ENCODE measurements around the gene KLHL24. TPM values are rescaled to one million over a fixed set of nuclear protein-coding genes. Genes with fewer than 3 reads are reported as not detected.
"Not testable (repeated sequence)": the region's sequence is repeated elsewhere in the genome, so short reads cannot be mapped to it uniquely, and the experiment has no call there.

KLHL24 gene
- total RNA-seq, 4 donors from 2014 or later, result 46.5 to 102 (median 58.8) TPM

GRCh38 chr3:183699238-183699947 is 64.0 kb downstream of the KLHL24 start:
- no peaks in the 10 kb centered on the region for H3K27me3 ChIP-seq
- peaks cover 35% of the 10 kb centered on the region for H3K4me1 ChIP-seq
- H3K9me3 ChIP-seq, result no peaks in the 10 kb centered on the region
- DNase-seq (ENCODE audit: low spot score in 2 of 2), result no peak
- no peaks in the 10 kb centered on the region for H3K36me3 ChIP-seq
- peak overlapping the region; percentile 97 for H3K4me3 ChIP-seq
- TF ChIP-seq CTCF (IDR thresholded peaks at IDR 0.05) (no peak), EP300 (IDR thresholded peaks at IDR 0.05) (no peak), POLR2AphosphoS5 (IDR thresholded peaks at IDR 0.05) (no peak), POLR2A (IDR thresholded peaks at IDR 0.05) (no peak)
- H3K27ac ChIP-seq, result no peak overlapping the region
- 43% methylated on average over 13 of the region's 13 CpGs for WGBS

- Histone ChIP-seq H3K27me3 (no peaks in the 10 kb centered on the region), H3K27ac (no peak overlapping the region), H3K4me3 (no peak overlapping the region), H3K36me3 (no peaks in the 10 kb centered on the region), H3K9me3 (no peaks in the 10 kb centered on the region), H3K4me1 (peaks cover 35% of the 10 kb centered on the region)
- no peak for DNase-seq (ENCODE audit: low spot score in 2 of 2)
- WGBS, result 94% methylated on average over 5 of the region's 5 CpGs
- TF ChIP-seq POLR2AphosphoS5 (IDR thresholded peaks at IDR 0.05) (no peak), POLR2A (IDR thresholded peaks at IDR 0.05) (no peak), CTCF (IDR thresholded peaks at IDR 0.05) (no peak), EP300 (IDR thresholded peaks at IDR 0.05) (no peak)
Measured at GRCh38 chr3:183701744-183702143, 66.3 kb downstream of the KLHL24 start.

- WGBS, result 87% methylated on average over 6 of the region's 6 CpGs
- DNase-seq (ENCODE audit: low spot score in 2 of 2); H3K27me3 ChIP-seq; H3K36me3 ChIP-seq; H3K9me3 ChIP-seq; H3K27ac ChIP-seq; H3K4me3 ChIP-seq: not testable (repeated sequence)
- H3K4me1 ChIP-seq, result peaks cover 24% of the 10 kb centered on the region
Measured at GRCh38 chr3:183703892-183704291, 68.5 kb downstream of the KLHL24 start.

GRCh38 chr3:183710231-183710630 is 74.8 kb downstream of the KLHL24 start:
- H3K4me1 ChIP-seq, result peaks cover 4% of the 10 kb centered on the region
- H3K27me3 ChIP-seq, result no peaks in the 10 kb centered on the region

GRCh38 chr3:183711516-183711915 is 76.1 kb downstream of the KLHL24 start:
- TF ChIP-seq CTCF (IDR thresholded peaks at IDR 0.05) (no peak), EP300 (IDR thresholded peaks at IDR 0.05) (no peak), POLR2A (IDR thresholded peaks at IDR 0.05) (no peak), POLR2AphosphoS5 (IDR thresholded peaks at IDR 0.05) (no peak)

More at GRCh38 chr3:183710231-183710630, 74.8 kb downstream of the KLHL24 start:
- Histone ChIP-seq H3K27ac (no peak overlapping the region), H3K4me3 (no peak overlapping the region), H3K36me3 (no peaks in the 10 kb centered on the region), H3K9me3 (no peaks in the 10 kb centered on the region)
- DNase-seq (ENCODE audit: low spot score in 2 of 2), result no peak
- no peak for TF ChIP-seq POLR2A (IDR thresholded peaks at IDR 0.05)
- no peak for TF ChIP-seq POLR2AphosphoS5 (IDR thresholded peaks at IDR 0.05)
- no peak for TF ChIP-seq EP300 (IDR thresholded peaks at IDR 0.05)
- no peak for TF ChIP-seq CTCF (IDR thresholded peaks at IDR 0.05)

GRCh38 chr3:183714622-183715021 is 79.2 kb downstream of the KLHL24 start:
- H3K9me3 ChIP-seq, result no peaks in the 10 kb centered on the region
- no peak overlapping the region for H3K27ac ChIP-seq
- H3K4me1 ChIP-seq, result peaks cover 4% of the 10 kb centered on the region
- no peak for DNase-seq (ENCODE audit: low spot score in 2 of 2)
- peaks cover 38% of the 10 kb centered on the region for H3K36me3 ChIP-seq
- no peak overlapping the region for H3K4me3 ChIP-seq
- TF ChIP-seq POLR2A (IDR thresholded peaks at IDR 0.05) (no peak), CTCF (IDR thresholded peaks at IDR 0.05) (no peak), EP300 (IDR thresholded peaks at IDR 0.05) (no peak), POLR2AphosphoS5 (IDR thresholded peaks at IDR 0.05) (no peak)
- no peaks in the 10 kb centered on the region for H3K27me3 ChIP-seq

More at GRCh38 chr3:183711516-183711915, 76.1 kb downstream of the KLHL24 start:
- WGBS, result 94% methylated on average over 3 of the region's 3 CpGs
- Histone ChIP-seq H3K27me3 (no peaks in the 10 kb centered on the region), H3K4me1 (peaks cover 4% of the 10 kb centered on the region), H3K9me3 (no peaks in the 10 kb centered on the region), H3K27ac (no peak overlapping the region), H3K4me3 (no peak overlapping the region), H3K36me3 (peaks cover 8% of the 10 kb centered on the region)
- no peak for DNase-seq (ENCODE audit: low spot score in 2 of 2)
